Adrenal gland (tissue), 12 donors: Measurements from ENCODE around the gene ENAH. TPM values are rescaled to one million over a fixed set of nuclear protein-coding genes. Genes with fewer than 3 reads are reported as not detected.
A peak's percentile ranks its signal among the peaks of the same experiment; 100 is the strongest.

ENCODE experiments used
- DNase-seq, 7 donors: peaks; one replicate each; pipeline ENCODE4 v3.0.0-alpha.2; 2019 to 2020
- H3K27ac ChIP-seq, 5 donors: fragments of 200-600 bp; sonication (generic) in 4 of 5; 1 replicate in 3 of 5; 2 replicates in 2 of 5; pipeline versions ENCODE4 v1.5.1 to v1.8.0; 2016 to 2020; ENCODE audit warnings: mild to moderate bottlenecking in 1 of 5
- H3K27me3 ChIP-seq: fragments of 200-600 bp; 2 replicates; pipeline ENCODE4 v1.8.0; 2021
- H3K36me3 ChIP-seq, 2 donors: fragments of 200-600 bp; replicated peaks in 1 of 2; 1 replicate in 1 of 2; 2 replicates in 1 of 2; pipeline versions ENCODE4 v1.5.1 to v1.8.0; 2018 to 2022
- H3K4me1 ChIP-seq, 2 donors: fragments of 200-600 bp; replicated peaks in 1 of 2; 1 replicate in 1 of 2; 2 replicates in 1 of 2; pipeline versions ENCODE4 v1.5.1 to v1.8.0; 2018 to 2021
- H3K4me3 ChIP-seq, 4 donors: fragments of 200-600 bp; sonication (generic) in 3 of 4; one replicate each; pipeline ENCODE4 v1.5.1; 2016 to 2018
- H3K9me3 ChIP-seq, 3 donors: fragments of 200-600 bp; sonication (generic) in 1 of 3; replicated peaks in 1 of 3; 1 replicate in 2 of 3; 2 replicates in 1 of 3; pipeline versions ENCODE4 v1.5.1 to v1.8.0; 2016 to 2021
- CTCF ChIP-seq, 6 experiments: fragments of 450-650 bp in 4 of 6; fragments of 200-600 bp in 2 of 6; sonication (generic) in 1 of 6; IDR thresholded peaks; 1 replicate in 5 of 6; 2 replicates in 1 of 6; pipeline versions ENCODE4 v1.5.1 to v1.8.0; 2016 to 2021; ENCODE audit warnings: antibody characterized with exemption in 6 of 6, mild to moderate bottlenecking in 2 of 6, moderate library complexity in 1 of 6
- POLR2A ChIP-seq, 2 donors: fragments of 450-650 bp; IDR thresholded peaks; one replicate each; pipeline ENCODE4 v1.6.1; 2017; ENCODE audit warnings: antibody characterized with exemption in 2 of 2, mild to moderate bottlenecking in 2 of 2, moderate library complexity in 1 of 2
- whole genome bisulfite sequencing, 4 donors: extraction: QIAGEN DNeasy Blood & Tissue Kit in 2 of 4; methylation state at CpG; one replicate each; pipeline versions ENCODE4 v1.1.5 to v1.1.7; 2013 to 2017; 5-methylcytosine and 5-hydroxymethylcytosine counted together
- intact Hi-C, 2 donors: fragments of 100-400 bp; cut with DNase I; formaldehyde crosslinking; loops; one replicate each; pipeline versions ENCODE4 v1.14.1 to v1.15.0; 2022 to 2023
- polyA plus RNA-seq, 3 donors: library from polyadenylated mRNA; stranded (reverse); fragments of 200-250 nt in 2 of 3; fragments of 350-450 nt in 1 of 3; fragmentation: Illumina TruSeq in 1 of 3; extraction: RNeasy Lipid Tissue Mini Kit (QIAGEN cat#74804) in 1 of 3; gene quantifications; one replicate each; pipeline ENCODE4 v1.2.3, GENCODE V29; 2013 to 2014
- total RNA-seq, 9 donors: library from RNA; depleted of rRNA in 4 of 9; stranded (reverse); fragments of >200 nt in 4 of 9; fragments of 120-200 nt in 1 of 9; fragmentation: NEBNext Ultra II Directional in 1 of 9; extraction: Animal tissue kit (Norgen Biotek cat#: 25700) in 1 of 9; gene quantifications; one replicate each; pipeline versions ENCODE4 v1.1.0 to v1.2.4, GENCODE V29; 2013 to 2023
- donor health status: healthy with polysubstance abuse.
- donor health status: Bipolar disorder and iron deficiency.
- donor health status: DM: yes; HTN: yes; CAD: no.
- donor health status: DM: no; HTN: no; CAD: no.
- donor health status: DM: no; HTN: no; CAD: no.
- donor health status: DM: yes; HTN: yes; CAD: no.

Gene ENAH
- total and polyA plus RNA-seq, 12 donors: 10.0 to 142 (median 71.9) TPM

- Histone ChIP-seq H3K9me3 (no peaks in the 10 kb centered on the region), H3K27me3 (no peaks in the 10 kb centered on the region), H3K4me3 (no peak overlapping the region), H3K36me3 (no peaks in the 10 kb centered on the region), H3K4me1 (no peaks in the 10 kb centered on the region), H3K27ac (no peak overlapping the region)
- DNase-seq: peak in 1 of 7 donors; percentile 15
- intact Hi-C loops: no loop called here
- TF ChIP-seq CTCF (IDR thresholded peaks at IDR 0.05): no peak
- TF ChIP-seq POLR2A (IDR thresholded peaks at IDR 0.05): no peak
- 59 to 71% (median 66%) methylated on average over 5 of the region's 5 CpGs for WGBS, 4 donors
These were observed 164.2 kb downstream of the ENAH start for GRCh38 chr1:225488676-225489075.

GRCh38 chr1:225486856-225487255, 166.1 kb downstream of the ENAH start:
- Histone ChIP-seq H3K4me3 (no peak overlapping the region), H3K36me3 (no peaks in the 10 kb centered on the region), H3K9me3 (no peaks in the 10 kb centered on the region), H3K27me3 (no peaks in the 10 kb centered on the region), H3K27ac (no peak overlapping the region), H3K4me1 (no peaks in the 10 kb centered on the region)
- DNase-seq: peak in 1 of 7 donors; percentile 35
- TF ChIP-seq POLR2A (IDR thresholded peaks at IDR 0.05) (no peak), CTCF (IDR thresholded peaks at IDR 0.05) (no peak)
- intact Hi-C loops: no loop called here
- WGBS, 4 donors: 89 to 96% (median 93%) methylated on average over 2 of the region's 2 CpGs

GRCh38 chr1:225485991-225486530, 166.9 kb downstream of the ENAH start:
- Histone ChIP-seq H3K4me1 (no peaks in the 10 kb centered on the region), H3K27ac (no peak overlapping the region), H3K36me3 (no peaks in the 10 kb centered on the region), H3K9me3 (no peaks in the 10 kb centered on the region), H3K4me3 (no peak overlapping the region), H3K27me3 (no peaks in the 10 kb centered on the region)
- 86 to 98% (median 95%) methylated on average over 6 of the region's 6 CpGs for WGBS, 4 donors
- intact Hi-C loops: no loop called here
- peak in 1 of 7 donors; percentile 30 for DNase-seq
- TF ChIP-seq POLR2A (IDR thresholded peaks at IDR 0.05): no peak
- no peak for TF ChIP-seq CTCF (IDR thresholded peaks at IDR 0.05)

GRCh38 chr1:225485226-225485625, 167.7 kb downstream of the ENAH start:
- H3K9me3 ChIP-seq: no peaks in the 10 kb centered on the region
- TF ChIP-seq POLR2A (IDR thresholded peaks at IDR 0.05) (no peak), CTCF (IDR thresholded peaks at IDR 0.05) (no peak)
- peak in 2 of 7 donors; percentile 8 to 31 for DNase-seq
- intact Hi-C loops: no loop called here
- no peaks in the 10 kb centered on the region for H3K27me3 ChIP-seq
- no peak overlapping the region for H3K4me3 ChIP-seq
- no peak overlapping the region for H3K27ac ChIP-seq
- no peaks in the 10 kb centered on the region for H3K4me1 ChIP-seq
- no peaks in the 10 kb centered on the region for H3K36me3 ChIP-seq
- WGBS, 4 donors: 51 to 68% (median 55%) methylated on average over 3 of the region's 3 CpGs
